ENCODE results near the gene FIBIN.

Gene FIBIN

DNA sequence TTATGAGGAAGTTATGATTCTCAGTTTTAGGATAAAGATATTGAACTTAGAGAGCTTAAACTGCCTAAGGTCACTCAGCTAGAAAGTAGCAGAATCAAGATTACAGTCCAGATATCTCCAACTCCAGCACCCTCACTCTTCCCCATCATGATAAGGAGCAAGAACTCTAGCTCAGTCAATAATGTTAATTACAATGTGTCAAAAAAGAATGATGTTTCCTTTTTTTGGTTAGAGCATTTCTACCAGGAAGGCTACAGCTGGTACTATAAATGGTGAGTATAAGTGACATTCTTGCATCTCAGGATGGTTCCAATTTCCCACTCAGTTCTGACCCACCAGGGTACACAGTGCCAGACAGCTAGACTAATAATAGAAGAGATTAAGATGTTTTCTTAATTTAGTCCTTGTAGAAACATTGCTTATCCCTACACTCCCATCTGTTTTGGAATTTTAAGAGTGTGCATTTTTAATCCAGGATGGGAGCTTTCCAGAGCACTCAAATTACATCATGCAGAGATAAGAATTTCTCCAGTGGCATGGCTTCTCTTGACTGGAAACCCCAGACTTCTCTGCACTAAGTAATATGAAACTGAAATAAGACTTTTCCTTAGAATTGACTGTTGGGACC, 25.1 kb downstream of the FIBIN start:
- no peak for TF ChIP-seq ZFX (IDR thresholded peaks at IDR 0.05)
- H3K27ac ChIP-seq: no peak overlapping the region

DNA sequence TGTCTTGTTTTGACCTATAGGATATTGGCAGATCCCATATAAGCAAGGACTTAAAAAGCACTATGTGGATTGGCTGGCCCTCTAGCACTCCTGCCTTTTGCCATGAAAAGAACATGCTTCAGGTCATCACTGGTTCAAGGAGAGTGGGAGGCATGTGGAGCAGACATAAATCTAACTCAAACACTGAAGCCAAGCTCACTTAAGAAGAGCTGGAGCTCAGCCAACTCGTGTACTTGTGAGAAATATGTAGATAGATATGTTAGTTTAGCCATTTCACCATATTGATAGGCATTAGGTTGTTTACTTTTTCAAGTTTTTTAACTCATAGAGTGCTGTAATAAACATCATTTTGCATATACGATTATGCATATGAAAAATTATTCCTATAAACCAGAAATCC, 26.8 kb downstream of the FIBIN start:
- H3K27ac ChIP-seq: no peak overlapping the region
- TF ChIP-seq ZFX (IDR thresholded peaks at IDR 0.05): no peak
- TF ChIP-seq, protein P1, sequence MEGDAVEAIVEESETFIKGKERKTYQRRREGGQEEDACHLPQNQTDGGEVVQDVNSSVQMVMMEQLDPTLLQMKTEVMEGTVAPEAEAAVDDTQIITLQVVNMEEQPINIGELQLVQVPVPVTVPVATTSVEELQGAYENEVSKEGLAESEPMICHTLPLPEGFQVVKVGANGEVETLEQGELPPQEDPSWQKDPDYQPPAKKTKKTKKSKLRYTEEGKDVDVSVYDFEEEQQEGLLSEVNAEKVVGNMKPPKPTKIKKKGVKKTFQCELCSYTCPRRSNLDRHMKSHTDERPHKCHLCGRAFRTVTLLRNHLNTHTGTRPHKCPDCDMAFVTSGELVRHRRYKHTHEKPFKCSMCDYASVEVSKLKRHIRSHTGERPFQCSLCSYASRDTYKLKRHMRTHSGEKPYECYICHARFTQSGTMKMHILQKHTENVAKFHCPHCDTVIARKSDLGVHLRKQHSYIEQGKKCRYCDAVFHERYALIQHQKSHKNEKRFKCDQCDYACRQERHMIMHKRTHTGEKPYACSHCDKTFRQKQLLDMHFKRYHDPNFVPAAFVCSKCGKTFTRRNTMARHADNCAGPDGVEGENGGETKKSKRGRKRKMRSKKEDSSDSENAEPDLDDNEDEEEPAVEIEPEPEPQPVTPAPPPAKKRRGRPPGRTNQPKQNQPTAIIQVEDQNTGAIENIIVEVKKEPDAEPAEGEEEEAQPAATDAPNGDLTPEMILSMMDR (conservative IDR thresholded peaks at IDR 0.05): no peak

DNA sequence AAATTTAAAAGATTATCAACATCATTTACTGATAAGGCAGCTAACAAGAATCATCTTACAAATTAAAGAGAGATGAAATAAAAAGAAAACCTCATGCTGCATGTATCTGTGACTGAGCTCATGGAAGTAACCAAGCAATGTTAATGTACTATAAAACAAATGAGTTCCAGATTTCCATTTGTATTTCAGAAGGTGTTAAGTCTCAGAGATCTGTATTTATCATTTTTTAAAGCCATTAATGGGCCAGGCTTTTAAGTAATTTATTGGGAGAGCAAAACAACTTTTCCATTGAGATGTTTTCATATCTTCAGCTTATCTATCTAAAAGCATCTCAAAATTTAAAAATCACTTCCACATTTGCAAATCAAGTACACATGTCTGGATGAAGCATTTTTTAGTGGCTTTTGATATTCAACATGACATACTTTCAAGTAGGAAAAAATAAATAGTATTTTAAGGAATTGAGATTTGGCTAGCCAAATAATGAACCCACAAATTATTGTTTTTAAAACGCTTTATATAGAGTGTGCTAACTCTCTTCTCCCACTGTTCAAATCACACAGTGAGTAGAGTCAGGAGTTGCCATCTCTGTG, 28.8 kb downstream of the FIBIN start:
- TF ChIP-seq, protein P1 (conservative IDR thresholded peaks at IDR 0.05): no peak
- TF ChIP-seq ZFX (IDR thresholded peaks at IDR 0.05): no peak
- H3K27ac ChIP-seq: no peak overlapping the region

GRCh38 chr11:27024865-27025264, 31.0 kb downstream of the FIBIN start:
- TF ChIP-seq, protein P1 (conservative IDR thresholded peaks at IDR 0.05): no peak
- TF ChIP-seq ZFX (IDR thresholded peaks at IDR 0.05): no peak
- H3K27ac ChIP-seq: no peak overlapping the region

GRCh38 chr11:27025312-27025955, 31.5 kb downstream of the FIBIN start:
- TF ChIP-seq, protein P1 (conservative IDR thresholded peaks at IDR 0.05): no peak
- TF ChIP-seq ZFX (IDR thresholded peaks at IDR 0.05): no peak

DNA sequence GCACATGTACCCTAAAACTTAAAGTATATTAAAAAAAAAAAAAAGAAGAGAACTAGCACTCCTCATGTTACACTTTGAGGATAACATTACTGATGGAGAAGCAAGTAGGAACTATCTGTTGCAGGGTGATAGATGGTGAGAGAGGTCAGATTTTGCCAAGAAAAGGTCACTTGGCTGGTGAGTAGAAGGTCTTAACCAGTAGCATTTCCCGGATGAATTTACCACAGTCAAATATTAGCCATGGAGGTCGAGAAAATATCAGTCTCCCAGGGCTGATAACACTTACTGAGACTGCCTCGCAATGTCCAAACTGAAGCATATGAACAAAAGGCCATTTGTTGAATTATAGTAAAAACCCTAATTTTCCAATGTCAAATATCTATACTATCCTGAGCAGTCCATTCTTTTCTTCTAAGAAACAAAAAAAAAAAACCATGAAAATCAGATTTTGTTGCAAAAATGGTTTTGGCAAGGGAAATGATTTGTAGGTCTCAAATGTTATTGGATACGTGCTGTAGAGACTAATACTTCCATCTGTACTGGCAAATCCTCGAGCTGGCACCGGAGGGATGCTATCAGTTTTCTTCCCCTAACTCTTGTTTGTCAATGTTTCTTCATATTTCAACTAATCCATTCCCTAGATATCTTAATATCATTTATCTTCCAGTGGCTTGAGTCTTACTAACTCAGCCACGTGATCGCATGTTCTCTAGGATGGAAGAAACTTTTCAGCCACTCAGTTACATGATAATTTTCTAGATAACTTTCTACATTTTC, 32.2 kb downstream of the FIBIN start:
- TF ChIP-seq ZFX (IDR thresholded peaks at IDR 0.05): no peak
- TF ChIP-seq, protein P1 (conservative IDR thresholded peaks at IDR 0.05): no peak
- no peak overlapping the region for H3K27ac ChIP-seq

More at GRCh38 chr11:27025312-27025955, 31.5 kb downstream of the FIBIN start:
- no peak overlapping the region for H3K27ac ChIP-seq

DNA sequence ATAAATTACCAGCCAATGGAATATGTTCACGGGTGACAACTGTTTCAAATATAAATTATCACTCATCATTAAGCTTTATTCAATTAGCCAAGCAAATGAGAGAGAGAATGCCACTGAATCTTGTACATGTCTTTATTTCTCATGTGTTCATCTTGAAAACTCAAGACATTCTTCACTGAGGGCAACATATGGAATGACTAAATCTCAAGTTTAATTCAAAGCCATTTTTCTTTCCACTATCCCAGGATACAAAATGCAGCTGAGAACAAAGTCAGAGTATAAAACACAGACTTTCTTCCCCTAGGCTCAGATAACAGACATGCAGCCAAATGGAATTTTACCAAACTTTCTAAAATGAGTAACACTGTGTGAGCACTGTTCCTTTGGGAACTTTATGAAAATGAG, 34.7 kb downstream of the FIBIN start:
- H3K27ac ChIP-seq: no peak overlapping the region
- TF ChIP-seq, protein P1 (conservative IDR thresholded peaks at IDR 0.05): no peak
- TF ChIP-seq ZFX (IDR thresholded peaks at IDR 0.05): no peak
